ENCODE results near the gene CLP1.

GRCh38 chr11:57616595-57616994, 41.0 kb upstream of the CLP1 start:
- TF ChIP-seq CTCF (IDR thresholded peaks at IDR 0.05; ENCODE audit: low read depth, low read length, poor library complexity, severe bottlenecking) (no peak), EZH2phosphoT487 (IDR thresholded peaks at IDR 0.05; ENCODE audit: borderline replicate concordance, low read length) (no peak)

All from DOHH2 (cell line).